Heart right ventricle (tissue), 16 donors: ENCODE data around the gene DDOST. TPM values are rescaled to one million over a fixed set of nuclear protein-coding genes. Genes with fewer than 3 reads are reported as not detected.

Experiments
- ATAC-seq, 8 donors: fragments of 200-7000 bp; cut with Tn5 transposase; one replicate each; pipeline ENCODE4 v1.9.1; 2020; ENCODE audit warnings: mild to moderate bottlenecking in 8 of 8, moderate library complexity in 8 of 8, moderate number of reproducible peaks in 1 of 8
- DNase-seq, 2 donors: peaks; one replicate each; pipeline ENCODE4 v3.0.0-alpha.2; 2020
- H3K27ac ChIP-seq, 10 donors: fragments of 200-600 bp; sonication (generic) in 2 of 10; one replicate each; pipeline versions ENCODE4 v1.5.0 to v1.8.0; 2020 to 2022; ENCODE audit warnings: mild to moderate bottlenecking in 3 of 10
- H3K27me3 ChIP-seq, 7 donors: fragments of 200-600 bp; one replicate each; pipeline ENCODE4 v1.8.0; 2021 to 2022; ENCODE audit warnings: mild to moderate bottlenecking in 2 of 7
- H3K36me3 ChIP-seq, 9 donors: fragments of 200-600 bp; sonication (generic) in 1 of 9; one replicate each; pipeline versions ENCODE4 v1.5.0 to v1.8.0; 2020 to 2022; ENCODE audit warnings: mild to moderate bottlenecking in 2 of 9
- H3K4me1 ChIP-seq, 9 donors: fragments of 200-600 bp; sonication (generic) in 1 of 9; one replicate each; pipeline versions ENCODE4 v1.5.0 to v1.8.0; 2020 to 2022; ENCODE audit warnings: mild to moderate bottlenecking in 4 of 9
- H3K4me3 ChIP-seq, 10 donors: fragments of 200-600 bp; sonication (generic) in 2 of 10; one replicate each; pipeline versions ENCODE4 v1.5.0 to v1.8.0; 2020 to 2022; ENCODE audit warnings: mild to moderate bottlenecking in 7 of 10, moderate library complexity in 2 of 10
- H3K9me3 ChIP-seq, 11 donors: fragments of 200-600 bp in 10 of 11; sonication (generic) in 2 of 11; one replicate each; pipeline versions ENCODE4 v1.5.0 to v1.8.0; 2013 to 2022; ENCODE audit warnings: mild to moderate bottlenecking in 2 of 11, control low read depth in 1 of 11, moderate library complexity in 1 of 11
- CTCF ChIP-seq, 9 donors: fragments of 200-600 bp; sonication (generic) in 2 of 9; IDR thresholded peaks; one replicate each; pipeline versions ENCODE4 v1.5.0 to v1.8.0; 2021 to 2022; ENCODE audit warnings: antibody characterized with exemption in 9 of 9, mild to moderate bottlenecking in 5 of 9, moderate library complexity in 1 of 9
- WGBS, 2 donors: extraction: QIAGEN DNeasy Blood & Tissue Kit; methylation state at CpG; one replicate each; pipeline ENCODE4 v1.1.7; 2013; ENCODE audit warnings: inconsistent platforms in 1 of 2; 5-methylcytosine and 5-hydroxymethylcytosine counted together
- intact Hi-C, 10 donors: fragments of 100-400 bp; cut with DNase I; formaldehyde crosslinking; loops; one replicate each; pipeline versions ENCODE4 v1.11.1 to v1.14.2; 2022
- polyA plus RNA-seq, 2 donors: library from polyadenylated mRNA; stranded (reverse); fragments of 200-250 nt; gene quantifications; one replicate each; pipeline ENCODE4 v1.2.3, GENCODE V29; 2013
- total RNA-seq, 10 donors: library from RNA; stranded (reverse); fragmentation: NEBNext Ultra II Directional in 3 of 10; extraction: Animal tissue kit (Norgen Biotek cat#: 25700) in 3 of 10; gene quantifications; one replicate each; pipeline versions ENCODE4 v1.2.1 to v1.2.4, GENCODE V29; 2021 to 2023
- donor health status: Arrhythmogenic right ventricular cardiomyopathy.
- donor health status: ischemic (EF 13 %, LVEDD 7.1; RV severe dilation, severe dysfunction).
- donor health status: healthy with polysubstance abuse.
- donor health status: DM: no; HTN: yes; CAD: no.
- donor health status: DM: no; HTN: no; CAD: no.
- donor health status: ischemic (EF 25% LVEDD 6.9; RV normal size, moderate dysfunction).
- donor health status: ischemic (EF 25% LVEDD 5.7; RV mildly dilated, moderate dysfunction).
- donor health status: healthy.
- donor health status: DM: yes; HTN: yes; CAD: no.
- donor health status: Ischemic cardiomyopathy.
- donor health status: ischemic (EF 35%, LVEDD 5.7; RV mildly dilated, moderate dysfunction).
- donor health status: nonischemic (EF 11% LVEDD 7.7; RV severe dilation, severe dysfunction).
- donor health status: DM: yes; HTN: yes; CAD: no.
- donor health status: PGD.
- donor health status: ischemic (EF 29% LVEDD 5.4; RV normal size, mild dysfunction).
- donor health status: nonischemic (EF 23%, LVEDD 6.1; RV moderate dilation, normal function).

DDOST gene
- total and polyA plus RNA-seq, 12 donors, result 98.8 to 222 (median 124) TPM

- Histone ChIP-seq H3K27me3 (no peaks in the 10 kb centered on the region), H3K4me1 (peaks cover 0 to 11% (median 6%) of the 10 kb centered on the region in 9 donors), H3K9me3 (no peaks in the 10 kb centered on the region), H3K4me3 (no peak overlapping the region), H3K36me3 (no peaks in the 10 kb centered on the region), H3K27ac (no peak overlapping the region)
- no peak for TF ChIP-seq CTCF (IDR thresholded peaks at IDR 0.05)
- DNase-seq (no peak), ATAC-seq (no peak)
- WGBS, 2 donors, result 81 to 84% methylated on average over 9 of the region's 9 CpGs
- intact Hi-C loops, result no loop called here
Measured at GRCh38 chr1:20701446-20701845, 40.3 kb upstream of the DDOST start.

GRCh38 chr1:20700636-20701215, 39.6 kb upstream of the DDOST start:
- Histone ChIP-seq H3K27me3 (no peaks in the 10 kb centered on the region), H3K4me1 (peaks cover 0 to 17% (median 11%) of the 10 kb centered on the region in 9 donors), H3K4me3 (no peak overlapping the region), H3K36me3 (no peaks in the 10 kb centered on the region), H3K27ac (no peak overlapping the region), H3K9me3 (no peaks in the 10 kb centered on the region)
- intact Hi-C loops, result no loop called here
- DNase-seq, result no peak
- TF ChIP-seq CTCF (IDR thresholded peaks at IDR 0.05), result no peak
- ATAC-seq, result no peak
- 90 to 92% methylated on average over 17 of the region's 17 CpGs for WGBS, 2 donors

GRCh38 chr1:20699558-20699957, 38.4 kb upstream of the DDOST start:
- whole genome bisulfite sequencing, 2 donors, result 91% methylated on average over 9 of the region's 9 CpGs
- Histone ChIP-seq H3K9me3 (no peaks in the 10 kb centered on the region), H3K27me3 (no peaks in the 10 kb centered on the region), H3K4me1 (peaks cover 0 to 17% (median 11%) of the 10 kb centered on the region in 9 donors), H3K36me3 (no peaks in the 10 kb centered on the region), H3K27ac (no peak overlapping the region), H3K4me3 (no peak overlapping the region)
- ATAC-seq, result no peak
- no peak for TF ChIP-seq CTCF (IDR thresholded peaks at IDR 0.05)
- DNase-seq, result no peak
- intact Hi-C loops, result loop anchor here in 6 of 10 donors (5.0 to 10.0 kb wide), 2 partner anchors 85 to 498 kb away; partner anchors contain the start of gene HP1BP3 (in 1 of the 6)

- intact Hi-C loops, result loop anchor here in 6 of 10 donors (5.0 to 10.0 kb wide), 2 partner anchors 86 to 499 kb away; partner anchors contain the start of gene HP1BP3 (in 1 of the 6)
- Histone ChIP-seq H3K36me3 (no peaks in the 10 kb centered on the region), H3K27me3 (no peaks in the 10 kb centered on the region), H3K9me3 (no peaks in the 10 kb centered on the region), H3K4me1 (peaks cover 0 to 17% (median 11%) of the 10 kb centered on the region in 9 donors), H3K4me3 (no peak overlapping the region), H3K27ac (no peak overlapping the region)
- TF ChIP-seq CTCF (IDR thresholded peaks at IDR 0.05), result no peak
- DNase-seq (no peak), ATAC-seq (no peak)
- 88 to 92% methylated on average over 18 of the region's 18 CpGs for WGBS, 2 donors
Measured at GRCh38 chr1:20698195-20698910, 37.2 kb upstream of the DDOST start.
